HG02973 (cell line): ENCODE results near the gene MLYCD.

Experiments used
- ATAC-seq: cut with Tn5 transposase; IDR thresholded peaks from one replicate; pipeline ENCODE4 v1.9.1; 2021; ENCODE audit warnings: moderate library complexity; ENCODE audit not compliant: unreplicated experiment

MLYCD gene

DNA sequence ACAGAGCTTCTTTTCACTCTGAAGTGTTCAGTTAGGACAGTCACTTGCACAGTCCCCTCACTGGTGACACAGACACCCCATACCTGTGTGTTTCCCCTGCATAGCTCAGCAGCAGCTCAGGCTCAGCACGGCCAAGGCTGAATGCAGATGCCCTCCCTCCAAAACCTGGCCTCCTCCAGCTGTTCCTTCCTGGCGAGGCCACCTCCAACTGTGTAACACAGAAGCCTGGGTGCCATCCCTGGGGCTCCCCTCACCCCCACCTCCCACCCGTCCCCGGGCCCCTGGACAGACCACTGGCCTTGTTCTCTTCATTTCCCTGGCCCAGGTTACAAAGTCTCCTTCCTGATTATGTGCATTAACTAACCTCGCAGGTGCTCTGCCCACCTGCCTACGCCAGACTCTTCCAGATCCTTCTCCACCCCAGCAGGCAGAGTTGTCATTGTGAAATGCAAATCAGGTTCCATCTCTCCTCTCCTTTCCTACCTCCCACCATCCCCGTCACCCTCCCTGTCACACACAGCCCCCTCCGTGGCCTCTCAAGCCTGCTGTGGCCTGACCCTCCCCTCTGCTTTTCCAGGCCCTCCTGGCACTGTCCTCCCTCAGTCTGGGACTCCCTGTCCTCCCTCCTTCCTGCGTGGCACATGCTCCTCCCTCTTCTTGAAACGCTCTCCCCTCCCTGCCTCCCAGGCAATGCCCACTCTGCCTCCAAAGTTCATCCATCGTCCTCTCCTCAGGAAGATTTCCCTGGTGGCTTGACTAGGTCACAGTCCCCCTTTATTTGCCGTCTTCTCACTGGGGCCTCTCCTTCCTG lies 26.4 kb downstream of the MLYCD start:
- no peak for ATAC-seq

DNA sequence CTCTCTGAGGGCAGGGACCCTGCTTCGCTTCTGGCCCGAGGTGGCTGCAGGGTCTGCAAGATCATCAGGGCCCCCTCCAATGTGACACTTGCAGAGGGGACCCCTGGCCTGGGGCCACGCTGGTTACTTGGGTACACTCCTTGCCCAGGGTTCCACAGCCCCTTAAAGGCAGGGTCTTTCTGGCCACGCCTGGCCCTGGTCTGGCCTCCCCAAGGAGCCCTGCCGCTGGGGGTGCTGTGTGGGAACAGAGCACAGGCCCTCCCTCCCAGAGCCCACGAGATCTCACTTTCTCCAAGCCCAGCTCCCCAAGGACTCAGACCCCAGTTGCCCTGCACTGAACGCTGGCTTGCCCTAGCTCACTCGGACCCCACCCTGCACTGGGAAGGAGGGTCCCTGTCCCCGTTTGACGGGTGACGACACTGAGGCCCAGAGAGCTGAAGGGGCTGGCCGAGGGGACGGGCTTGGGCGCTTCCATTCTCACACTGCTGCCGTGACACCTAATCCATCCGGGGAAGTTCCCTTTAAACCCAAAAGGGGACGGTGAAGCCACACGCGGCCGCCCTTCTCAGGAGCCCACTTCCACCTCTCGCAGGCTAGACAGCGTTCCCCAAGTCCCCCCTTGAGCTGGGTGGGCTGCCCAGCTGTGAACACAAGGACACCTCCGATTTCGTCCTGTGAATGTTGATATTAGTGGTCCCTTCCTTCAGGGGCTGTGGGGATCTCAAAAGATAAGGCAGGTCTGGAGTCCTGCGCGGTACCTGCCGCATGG lies 27.2 kb downstream of the MLYCD start:
- ATAC-seq: no peak

DNA sequence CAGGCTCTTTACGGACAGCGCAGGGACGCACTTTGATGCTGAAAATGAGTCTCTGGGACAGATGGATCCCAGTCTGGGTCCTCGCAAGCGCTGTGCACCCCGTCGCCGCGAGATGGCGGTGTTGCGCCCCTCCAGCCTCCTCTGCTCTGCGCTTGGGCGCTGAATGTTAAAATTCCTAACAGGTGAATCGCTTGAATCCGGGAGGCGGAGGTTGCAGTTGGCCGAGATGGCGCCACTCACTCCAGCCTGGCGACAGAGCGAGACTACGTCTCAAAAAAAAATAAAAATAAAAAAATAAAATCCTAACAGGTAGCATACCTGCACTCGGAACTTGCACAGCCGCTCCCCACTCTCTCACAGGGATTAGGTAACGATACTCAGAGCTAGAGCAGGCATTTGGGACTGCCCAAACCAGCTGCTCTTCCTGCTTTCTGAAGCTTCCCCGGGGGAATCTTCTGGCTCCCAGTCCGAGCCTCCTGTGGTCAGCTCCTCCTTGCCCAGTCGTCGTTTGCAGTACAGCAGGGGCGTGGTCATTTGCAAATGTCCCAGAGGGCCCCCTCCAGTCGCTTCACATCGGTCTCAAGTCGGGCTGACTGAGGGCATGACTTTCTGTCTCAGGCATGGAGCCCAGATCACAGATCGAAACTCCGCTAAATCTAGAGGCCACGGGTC lies 27.9 kb downstream of the MLYCD start:
- ATAC-seq: peak; percentile 58

DNA sequence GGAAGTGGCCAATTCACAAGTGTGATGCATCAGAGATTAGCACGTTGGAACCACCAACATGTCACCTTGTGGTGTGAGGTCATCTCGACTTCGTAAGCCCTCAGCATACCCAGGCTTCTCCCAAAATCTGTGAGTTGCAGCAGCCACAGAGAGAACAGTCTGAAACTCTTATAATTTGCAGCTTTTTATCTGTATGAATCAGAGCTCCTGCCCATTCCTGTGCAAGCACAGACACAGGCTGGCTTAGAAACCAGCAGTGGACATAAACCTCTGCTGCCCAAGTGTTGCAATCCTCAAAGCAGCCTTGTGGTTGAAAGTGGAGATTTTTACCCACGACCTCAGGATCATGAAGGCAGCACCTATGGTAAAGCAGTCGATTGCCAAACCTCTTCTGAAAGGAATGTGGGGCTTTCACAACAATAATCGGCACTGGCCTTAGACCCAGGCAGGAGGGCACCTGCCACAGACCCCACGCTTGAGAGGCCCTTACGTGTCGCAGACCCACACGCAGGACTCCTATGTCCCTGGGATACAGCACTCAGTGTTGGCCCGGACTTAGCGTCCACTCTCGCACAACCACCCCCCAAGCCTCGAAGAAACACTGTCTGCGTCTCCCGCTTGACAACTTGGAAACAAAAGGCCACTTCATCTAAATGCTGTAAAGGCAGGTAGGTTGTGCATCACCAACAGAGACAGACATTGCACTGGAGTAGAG lies 29.6 kb downstream of the MLYCD start:
- no peak for ATAC-seq

DNA sequence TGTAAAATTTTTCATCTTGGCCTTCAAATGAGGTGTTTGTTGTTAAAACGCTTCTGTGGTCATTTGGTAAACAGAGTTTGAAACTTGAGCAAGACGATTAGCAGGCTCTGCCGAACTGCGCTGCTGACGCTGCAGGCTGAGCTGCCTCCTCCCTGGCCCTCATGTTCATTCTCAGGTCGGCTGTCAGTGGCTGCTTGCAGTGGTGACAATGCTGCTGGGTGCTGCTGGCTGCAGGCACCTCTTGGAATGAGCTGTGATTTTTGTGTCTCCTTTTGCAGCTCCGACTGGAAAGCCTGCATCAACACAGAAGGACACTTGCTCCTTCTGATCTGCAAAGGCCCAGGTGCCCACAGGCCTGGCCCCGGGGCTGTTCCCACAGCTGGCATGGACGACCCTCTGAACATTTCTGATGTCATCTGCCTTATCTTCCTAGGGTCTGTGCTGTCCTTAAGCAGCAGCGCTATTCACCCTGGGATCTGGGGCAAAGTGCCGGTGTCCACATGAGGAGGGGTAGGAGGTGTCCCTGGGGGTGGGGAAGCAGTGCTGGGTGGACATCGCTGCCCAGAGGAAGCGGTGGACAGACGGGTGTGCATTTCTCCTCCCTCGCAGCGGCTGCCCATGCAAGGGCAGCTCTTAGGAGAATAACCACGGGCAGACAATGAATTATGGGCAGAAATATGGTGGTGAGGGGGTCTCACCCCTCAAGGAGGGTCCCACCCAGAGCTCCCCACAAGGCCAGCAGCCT lies 31.1 kb downstream of the MLYCD start:
- no peak for ATAC-seq

DNA sequence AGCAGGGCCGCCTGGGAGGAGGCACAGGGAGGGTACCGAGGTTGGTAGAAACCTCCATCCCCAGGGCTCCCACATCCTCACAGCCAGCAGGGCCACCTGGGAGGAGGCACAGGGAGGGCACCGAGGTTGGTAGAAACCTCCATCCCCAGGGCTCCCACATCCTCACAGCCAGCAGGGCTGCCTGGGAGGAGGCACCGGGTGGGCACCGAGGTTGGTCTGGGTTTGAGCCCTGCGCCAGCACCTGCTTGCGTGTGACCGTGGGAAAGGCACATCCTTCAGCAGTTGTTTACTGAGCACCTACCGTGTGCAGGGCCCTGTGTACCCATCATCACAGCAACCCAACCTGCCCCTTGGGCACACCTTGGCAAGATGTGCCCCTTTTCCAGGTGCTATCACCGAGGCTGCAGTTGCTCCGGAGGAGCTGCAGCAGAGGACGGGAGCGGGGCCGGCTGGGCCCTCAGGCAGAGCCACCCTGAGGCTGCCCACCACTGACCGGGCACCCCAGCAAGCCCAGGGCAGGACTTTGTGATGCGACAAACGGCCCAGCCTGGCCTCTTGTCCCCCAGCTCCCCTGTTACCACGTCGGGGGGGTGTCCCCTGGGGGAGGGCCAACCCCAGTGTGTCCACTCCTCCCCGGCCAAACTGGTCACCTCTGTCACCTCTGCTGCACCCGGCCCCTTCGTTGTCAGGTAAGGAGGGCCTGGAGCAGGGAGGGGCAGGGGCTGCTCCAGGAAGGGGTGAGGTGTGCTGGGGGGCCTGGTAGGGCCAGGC lies 32.0 kb downstream of the MLYCD start:
- ATAC-seq: no peak

DNA sequence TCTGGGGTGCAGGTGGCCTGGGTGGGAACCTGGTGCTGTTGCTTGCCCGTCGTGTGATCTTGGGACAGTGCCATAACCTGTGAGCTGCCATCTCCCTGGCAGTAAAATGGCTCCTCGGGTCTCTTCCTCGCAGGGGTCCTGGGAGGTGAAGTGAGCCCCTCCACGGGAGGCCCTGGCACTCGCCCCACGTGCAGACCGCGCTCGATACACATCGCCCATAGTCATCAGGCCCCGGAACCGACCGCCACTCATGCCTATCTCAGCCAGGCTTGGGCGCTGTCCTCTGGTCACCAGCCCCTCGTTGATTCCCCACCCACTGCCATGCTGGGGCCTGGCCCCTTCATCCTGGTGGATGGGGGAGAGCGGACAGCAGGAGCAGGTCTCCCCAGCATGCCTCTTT lies 32.6 kb downstream of the MLYCD start:
- no peak for ATAC-seq

DNA sequence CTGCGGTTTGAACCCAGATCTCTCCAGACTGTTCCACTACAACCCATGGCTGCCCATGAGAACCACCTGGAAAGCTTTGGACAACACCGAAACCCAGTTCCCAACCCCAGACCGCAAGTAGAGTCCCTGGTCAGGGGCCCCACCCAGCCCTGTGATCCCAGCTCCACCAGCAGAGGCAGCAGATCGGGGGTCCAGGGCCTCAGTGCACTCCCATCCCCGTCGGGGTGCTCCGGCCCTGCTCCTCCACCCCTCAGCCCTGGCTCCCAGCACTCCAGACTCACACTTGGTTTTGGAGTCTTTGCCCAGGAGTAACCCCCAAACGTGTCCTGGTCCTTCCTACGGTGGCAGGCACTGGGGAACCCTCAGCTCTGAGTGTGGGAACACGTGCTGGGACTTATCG lies 33.4 kb downstream of the MLYCD start:
- ATAC-seq: no peak

DNA sequence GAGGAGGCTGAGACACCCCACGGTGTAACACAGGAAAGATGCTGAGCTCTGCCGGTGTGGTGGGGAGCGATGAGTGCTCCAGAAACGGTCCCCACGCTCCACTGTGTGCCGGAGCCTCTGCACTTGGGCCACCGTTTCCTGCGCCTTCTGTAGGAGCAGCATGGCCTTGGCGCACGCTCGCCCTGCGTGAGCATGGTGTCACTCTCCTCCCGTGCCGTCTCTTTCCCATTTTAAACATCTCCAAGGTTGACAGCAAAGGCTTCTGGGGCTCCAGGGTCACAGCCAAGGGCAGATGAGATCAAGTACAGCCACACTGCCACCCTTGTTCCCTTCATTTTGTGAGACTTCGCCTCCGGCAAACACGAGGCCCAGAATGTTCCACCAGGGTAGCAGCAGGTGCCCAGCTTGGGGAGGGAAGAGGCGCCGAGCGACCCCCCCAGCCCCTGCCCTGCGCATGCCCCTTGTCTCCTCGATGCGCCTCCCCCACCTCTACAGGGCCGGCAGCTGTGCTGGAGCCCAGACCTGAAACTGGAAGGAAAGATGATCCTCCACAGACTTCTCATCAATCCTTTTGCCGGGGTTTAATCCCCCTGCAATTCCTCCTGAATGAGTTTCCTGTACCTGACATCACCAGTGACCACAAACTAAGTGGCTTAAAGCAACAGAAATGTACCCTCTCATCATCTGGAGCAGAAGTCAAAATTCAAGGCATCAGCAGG lies 34.2 kb downstream of the MLYCD start:
- ATAC-seq: no peak

DNA sequence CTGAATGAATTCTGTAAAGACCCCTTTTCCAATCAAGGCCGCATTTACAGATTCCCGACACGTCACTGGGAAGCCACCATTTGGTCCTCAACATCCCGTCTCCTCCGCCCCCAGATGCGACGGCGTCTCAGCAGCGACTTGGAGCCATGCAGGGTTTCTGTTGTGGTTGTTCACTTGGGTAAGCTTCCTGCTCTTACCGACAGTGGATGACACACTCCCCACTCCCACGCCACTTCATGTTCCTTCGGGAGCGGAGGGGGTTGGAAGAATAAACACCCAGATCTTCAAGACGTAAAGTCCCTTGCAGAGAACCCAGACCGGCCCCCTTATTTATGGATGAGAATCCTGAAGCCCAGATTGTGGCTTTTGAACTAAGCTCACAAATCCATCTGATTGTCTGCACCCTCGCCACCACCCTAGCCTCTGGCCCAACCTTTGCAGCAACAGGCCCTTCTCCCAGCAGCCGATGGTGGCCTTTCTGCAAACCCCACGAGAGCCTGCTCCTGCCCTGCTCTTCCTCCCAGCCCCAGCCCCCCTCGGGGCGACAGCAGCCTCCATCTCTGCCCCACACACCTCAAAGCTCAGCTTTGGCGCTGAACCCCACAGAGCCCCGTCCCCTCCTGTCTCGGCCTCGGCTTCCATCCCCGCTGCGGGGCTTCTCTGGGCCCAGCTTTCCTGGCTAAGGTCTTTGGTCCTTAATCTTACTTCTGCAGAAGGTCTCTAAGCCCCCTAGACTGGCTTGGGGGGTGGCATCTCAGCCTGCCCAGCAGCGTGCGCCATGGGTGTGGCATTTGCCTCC lies 35.2 kb downstream of the MLYCD start:
- no peak for ATAC-seq

DNA sequence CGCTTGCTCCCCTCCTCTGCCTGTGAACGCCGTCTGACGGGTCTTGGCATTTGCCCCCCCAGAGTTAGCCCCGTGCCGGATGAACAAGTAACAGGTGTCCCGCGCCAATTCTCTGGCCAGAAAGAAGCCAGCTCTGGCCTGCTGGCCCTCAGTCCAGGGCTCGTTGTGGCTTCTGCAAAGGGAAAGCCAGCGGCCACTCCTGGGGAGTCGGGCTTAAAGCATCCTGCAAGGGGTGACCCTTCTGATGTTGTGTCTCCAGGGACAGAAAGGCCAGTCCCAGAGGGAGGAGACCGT lies 35.7 kb downstream of the MLYCD start:
- no peak for ATAC-seq

DNA sequence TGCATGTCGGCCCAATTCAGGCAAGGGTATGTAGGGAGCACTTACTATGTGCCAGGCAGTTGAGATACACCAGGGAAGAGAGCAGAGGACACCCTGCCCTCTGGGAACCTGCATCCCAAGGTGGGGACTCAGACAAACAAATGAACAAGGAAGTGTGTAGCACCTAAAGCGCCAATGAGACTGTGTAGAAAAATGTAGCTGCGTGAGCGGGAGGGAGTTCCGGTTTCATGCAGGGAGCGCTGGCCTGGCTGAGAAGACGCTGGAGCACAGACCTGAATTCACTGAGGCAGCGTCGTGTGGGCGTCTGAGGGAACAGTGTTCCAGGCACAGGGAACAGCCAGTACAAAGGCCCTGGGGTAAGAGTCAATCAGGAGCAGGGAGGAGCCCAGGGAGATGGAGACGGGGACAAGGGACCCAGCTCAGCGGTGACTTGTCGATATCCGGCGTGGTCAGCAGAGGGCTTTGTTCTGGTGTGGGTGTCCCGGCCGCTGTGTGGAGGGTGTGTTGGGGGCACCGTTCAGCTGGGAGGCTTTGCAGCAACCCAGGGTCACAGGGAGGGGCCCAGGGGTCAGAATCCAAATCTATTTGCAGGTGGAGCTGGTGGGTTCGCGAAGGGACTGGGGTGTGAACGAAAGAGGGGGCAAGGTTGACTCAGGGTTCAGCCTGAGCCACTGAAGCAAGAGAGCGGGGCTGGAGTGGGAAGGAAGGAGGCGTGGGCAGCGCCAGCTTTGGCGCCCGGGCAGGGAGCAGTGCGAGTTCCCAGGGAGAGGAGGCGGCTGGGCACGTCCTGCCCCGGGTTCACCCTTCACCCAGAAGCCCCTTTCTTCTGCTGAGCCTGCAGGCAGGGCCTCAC lies 36.3 kb downstream of the MLYCD start:
- no peak for ATAC-seq

DNA sequence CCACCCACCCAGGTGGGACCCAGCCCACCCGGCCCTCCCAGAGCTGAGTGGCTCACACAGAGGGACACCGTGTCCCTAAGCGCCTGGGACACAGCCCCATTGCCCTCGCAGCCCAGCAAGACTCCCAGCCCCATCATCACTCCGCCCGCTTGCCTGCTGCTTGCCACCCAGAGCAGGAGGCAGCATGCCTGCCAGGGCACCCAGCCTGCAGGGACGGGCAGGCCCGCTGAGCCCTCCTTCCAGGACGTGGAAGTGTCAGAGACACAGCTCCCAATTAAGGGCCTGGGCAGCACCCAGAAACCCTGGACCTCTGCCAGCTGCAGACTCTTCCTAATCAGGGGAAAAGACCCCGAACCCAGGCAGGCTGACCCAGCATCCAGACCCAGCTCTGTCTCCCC lies 36.9 kb downstream of the MLYCD start:
- no peak for ATAC-seq

DNA sequence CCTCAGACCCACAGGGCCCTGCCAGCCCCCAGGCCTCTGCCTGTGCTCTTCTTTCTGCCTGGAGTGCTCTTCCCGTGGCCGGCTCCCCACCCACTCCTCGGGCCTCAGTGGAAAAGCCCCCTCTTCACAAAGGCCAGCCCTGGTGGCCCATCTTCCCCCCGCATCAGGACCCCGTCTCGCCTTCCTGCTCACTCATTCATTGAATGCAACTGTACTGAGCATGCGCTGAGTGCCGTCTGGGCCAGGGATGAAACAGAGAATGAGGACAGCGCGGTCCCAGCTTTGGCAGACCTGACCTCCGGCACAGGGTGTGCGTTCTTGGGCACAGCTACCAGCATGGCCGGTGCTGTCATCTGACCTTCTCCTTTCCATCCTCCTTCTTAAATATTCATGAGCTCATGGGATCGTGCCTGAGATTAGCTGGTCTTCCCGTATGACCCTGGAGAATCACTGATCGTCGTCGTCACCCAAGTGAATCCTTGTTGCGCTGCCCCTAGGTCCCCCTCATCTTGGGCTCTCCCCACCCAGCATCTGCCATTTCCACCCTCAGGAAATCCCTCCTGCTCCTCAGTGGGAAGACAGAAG lies 37.8 kb downstream of the MLYCD start:
- no peak for ATAC-seq

DNA sequence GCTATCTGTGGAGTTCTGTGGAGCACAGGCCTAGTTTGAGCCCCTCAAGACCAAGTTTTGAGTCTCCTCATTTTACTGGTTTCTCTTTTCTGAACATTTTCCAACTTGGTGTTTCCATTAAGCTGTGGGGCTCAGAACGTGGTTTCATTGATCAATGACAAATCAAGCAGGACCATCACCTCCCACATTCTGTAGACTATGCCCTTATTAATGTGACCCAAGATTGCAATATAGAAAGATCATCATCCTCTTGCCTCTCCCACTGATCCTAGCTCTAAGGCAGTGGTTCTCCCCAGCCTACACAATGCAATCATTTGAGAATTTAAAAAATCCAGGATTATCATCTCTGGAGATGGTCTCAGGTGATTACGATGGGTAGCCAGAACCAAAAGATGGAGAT lies 38.4 kb downstream of the MLYCD start:
- ATAC-seq: no peak

DNA sequence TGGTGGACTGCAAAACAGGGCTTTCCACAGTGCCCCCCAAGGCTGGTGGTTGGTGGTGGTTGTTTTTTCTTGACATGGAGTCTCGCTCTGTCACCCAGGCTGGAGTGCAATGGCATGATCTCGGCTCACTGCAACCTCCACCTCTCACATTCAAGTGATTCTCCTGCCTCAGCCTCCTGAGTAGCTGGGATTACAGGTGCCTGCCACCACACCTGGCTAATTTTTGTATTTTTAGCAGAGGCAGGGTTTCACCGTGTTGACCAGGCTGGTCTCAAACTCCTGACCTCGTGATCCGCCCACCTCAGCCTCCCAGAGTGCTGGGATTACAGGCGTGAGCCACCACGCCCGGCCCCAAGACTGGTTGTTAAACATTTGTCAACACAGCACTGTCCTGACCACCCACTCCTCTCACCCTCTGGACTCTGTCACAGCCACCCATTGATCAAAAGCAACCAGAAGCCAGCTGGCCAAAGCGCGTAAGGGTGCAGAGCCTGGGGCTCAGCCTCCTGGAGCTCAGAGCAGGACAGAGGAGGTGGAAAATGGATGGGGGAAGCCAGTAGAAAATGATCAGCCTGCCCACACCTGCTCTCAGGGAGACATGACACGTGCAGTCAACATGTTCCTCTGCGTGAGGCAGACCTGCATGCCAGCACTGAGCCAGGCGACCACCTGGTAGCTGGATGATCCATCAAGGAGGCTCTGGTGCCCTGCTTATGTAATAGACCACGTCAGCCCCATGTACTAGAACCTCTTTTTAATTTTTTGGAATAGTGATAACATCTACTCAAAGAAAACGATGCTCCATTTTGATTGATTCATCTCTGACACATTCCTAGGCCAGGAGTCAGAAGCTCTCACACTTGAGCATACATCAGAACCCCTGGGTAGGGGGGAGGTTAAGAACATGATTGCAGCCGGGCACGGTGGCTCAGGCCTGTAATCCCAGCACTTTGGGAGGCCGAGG lies 39.3 kb downstream of the MLYCD start:
- no peak for ATAC-seq
